NCI-H1436 treated with DMSO at 0.1 percent for 48 hours (cell line): Measurements from ENCODE around the gene STK32B.

Source experiments
- DNase-seq: peaks from one replicate; lab custom pipeline; 2025; lab: John Stamatoyannopoulos, UW

Gene STK32B

DNA sequence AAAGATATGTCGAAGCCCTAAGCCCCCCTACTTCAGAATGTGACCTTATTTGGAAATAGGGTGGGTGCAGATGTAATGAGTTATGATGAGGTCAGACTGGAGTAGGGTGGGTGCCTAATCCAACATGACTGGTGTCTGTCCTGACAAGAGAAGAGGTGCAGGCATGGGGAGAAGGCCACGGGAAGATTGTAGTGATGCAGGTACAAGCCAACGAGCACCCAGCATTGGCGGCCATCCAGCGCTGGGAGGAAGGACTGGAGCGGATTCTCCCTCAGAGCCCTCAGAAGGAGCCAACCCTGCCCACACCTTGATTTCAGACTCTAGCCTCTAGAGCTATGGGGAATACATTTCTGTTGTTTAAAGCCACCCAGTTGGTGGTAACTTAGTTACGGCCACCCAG is 419.9 kb downstream of the STK32B start:
- no peak for DNase-seq

DNA sequence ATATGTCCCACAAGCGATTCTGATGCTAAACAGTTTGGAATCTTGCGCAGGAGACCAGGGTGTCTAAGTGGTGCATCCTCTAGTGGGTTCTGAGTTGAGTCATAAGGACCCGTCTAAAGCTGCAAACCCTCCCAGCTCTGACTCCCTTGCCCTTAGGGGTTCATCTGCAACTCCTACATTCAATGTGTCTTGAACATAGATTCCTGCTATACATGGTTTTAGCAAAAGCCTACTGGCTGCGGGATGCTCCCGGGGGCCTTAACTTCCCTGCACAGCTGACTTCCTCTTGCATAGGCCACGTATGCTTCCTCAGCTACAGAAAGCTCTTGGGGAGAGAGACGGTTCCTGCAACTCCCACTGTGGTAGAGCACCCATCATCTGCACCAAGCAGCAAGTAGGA is 420.4 kb downstream of the STK32B start:
- no peak for DNase-seq

DNA sequence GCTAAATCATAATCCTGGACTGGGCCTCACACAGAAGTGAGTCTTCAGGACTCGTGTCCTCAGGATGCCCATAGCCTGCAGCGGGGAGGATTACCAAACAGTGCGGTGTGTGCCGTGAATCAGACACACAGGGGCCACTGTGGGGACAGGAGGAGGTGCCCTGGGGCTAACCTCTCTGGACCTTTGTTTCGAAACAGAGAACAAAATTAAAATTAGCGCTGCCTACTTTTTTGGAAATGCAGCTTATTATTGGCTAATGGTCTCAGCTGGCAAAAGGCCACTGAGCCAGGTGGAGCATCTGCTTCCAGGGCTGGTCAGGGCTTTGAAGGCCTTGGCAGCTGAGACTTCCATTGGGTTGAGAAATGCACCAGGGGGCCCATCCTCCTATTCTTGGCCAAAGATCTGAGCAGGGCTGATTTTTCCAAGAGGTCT is 420.9 kb downstream of the STK32B start:
- DNase-seq = no peak

DNA sequence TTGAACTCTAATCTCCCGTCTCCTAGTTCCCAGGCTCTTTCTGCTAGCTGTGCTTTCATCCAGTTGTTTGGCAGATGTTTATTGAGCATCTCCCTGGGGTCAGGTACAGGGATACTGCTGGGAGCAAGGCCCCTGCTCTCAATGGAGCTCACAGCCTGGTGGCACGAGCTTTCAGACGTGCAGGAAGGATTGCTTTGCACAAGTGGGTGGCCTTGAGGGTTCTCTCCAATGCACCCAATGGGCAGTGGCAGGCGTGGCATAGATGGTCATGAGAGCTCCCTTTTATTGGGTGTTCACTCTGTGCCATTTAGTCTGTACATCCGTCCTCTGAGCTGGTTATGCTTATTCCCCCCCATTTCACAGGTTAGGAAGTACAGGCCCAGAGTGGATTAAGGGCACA is 421.8 kb downstream of the STK32B start:
- DNase-seq = no peak

DNA sequence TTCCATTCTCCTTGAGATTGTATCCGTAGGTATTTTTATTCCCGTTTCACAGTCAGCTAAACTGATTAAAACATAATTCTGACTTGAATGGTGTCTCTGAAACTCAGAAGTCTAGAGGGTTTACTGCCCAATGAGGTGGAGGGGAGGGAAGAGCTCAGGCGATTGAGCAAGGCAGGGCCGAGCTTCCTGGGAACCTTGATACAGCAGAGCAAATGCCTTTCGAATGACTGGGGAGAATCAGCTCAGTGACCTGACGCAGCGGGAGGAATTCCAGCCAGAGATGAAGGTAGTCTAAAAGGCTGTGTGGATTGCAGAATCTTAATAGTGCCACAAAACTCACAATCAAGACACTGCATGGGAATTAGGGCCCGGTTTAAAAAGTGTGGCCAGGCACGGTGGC is 423.5 kb downstream of the STK32B start:
- no peak for DNase-seq

DNA sequence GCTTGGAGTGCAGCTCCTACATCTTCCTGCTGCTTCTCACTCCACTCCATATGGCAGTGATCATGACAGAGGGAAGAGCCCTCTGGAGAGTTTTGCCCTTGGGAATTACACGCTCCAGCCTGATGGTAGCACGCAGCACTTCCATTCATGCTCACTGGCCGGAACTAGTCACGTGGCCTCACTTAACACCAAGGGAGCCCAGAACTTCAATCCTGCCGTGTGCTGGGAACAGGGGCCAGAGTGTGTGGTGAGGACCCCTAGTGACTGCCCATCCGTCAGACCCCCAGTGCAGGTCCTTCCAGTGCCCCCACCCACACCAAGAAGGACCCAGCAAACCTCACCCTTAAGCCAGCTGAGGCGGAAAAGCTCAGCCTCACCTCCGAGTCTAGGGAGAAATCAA is 426.3 kb downstream of the STK32B start:
- no peak for DNase-seq

DNA sequence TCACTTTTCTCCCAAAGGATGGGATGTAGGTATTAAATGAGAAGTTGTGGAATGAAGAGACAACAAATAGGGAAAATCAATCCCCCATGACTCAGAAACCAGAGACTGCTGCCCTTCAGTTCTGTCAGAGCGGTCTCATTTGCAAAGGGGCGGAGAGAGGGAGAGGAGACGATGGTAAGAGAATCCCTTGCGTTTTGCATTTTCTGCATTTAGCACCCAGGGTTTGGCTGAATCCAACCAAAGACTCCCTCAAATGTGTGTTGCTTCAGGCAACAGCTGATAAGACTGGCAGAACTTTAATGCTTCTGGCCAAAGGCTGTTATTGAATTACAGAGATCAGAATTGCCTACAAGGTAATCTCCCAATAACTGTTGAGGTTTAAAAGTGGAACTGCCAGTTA is 426.9 kb downstream of the STK32B start:
- no peak for DNase-seq

DNA sequence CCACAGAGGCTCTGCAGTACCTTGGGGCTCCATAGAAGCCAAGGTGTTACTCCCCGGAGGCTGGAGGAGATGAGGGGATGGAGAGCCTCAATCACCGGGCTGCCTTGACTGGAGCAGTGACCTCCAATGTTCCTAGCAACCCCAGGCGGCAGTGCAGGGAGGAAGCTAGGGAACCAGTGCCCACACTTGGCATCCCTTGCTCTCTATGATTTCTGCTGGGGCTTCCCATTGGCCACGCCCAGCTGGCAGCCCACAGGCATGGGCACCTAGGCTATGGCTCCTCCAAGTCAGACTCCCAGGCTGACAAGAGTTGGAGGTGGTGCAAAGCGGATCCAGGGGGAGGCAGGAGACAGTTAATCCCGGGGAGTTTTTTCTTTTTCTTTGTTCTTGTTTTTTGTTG is 427.4 kb downstream of the STK32B start:
- no peak for DNase-seq

DNA sequence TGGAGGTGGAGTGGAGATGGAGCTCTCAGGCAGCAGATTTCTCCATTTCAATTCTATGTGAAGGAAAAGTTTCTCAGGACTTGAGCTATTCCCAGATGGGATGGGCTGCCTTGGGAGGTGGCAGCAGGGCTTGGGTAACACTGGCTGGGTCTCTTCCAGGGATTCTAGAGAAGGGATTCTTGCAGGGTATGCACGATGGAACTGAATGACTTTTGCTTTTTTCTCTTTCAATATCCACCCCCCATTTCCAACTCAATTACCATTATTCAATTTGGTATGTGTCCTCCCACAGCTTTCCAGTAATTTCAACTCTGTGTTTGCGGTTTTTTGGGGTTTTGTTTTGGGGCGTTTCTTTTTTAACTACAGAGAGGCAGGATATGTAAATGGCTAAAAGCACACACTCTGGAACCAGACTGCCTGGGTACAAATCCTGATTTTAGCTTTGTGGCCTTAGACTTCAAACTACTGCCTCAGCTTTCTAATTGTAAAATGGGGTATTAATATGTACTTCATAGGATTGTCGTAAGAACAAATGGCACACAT is 428.3 kb downstream of the STK32B start:
- no peak for DNase-seq

DNA sequence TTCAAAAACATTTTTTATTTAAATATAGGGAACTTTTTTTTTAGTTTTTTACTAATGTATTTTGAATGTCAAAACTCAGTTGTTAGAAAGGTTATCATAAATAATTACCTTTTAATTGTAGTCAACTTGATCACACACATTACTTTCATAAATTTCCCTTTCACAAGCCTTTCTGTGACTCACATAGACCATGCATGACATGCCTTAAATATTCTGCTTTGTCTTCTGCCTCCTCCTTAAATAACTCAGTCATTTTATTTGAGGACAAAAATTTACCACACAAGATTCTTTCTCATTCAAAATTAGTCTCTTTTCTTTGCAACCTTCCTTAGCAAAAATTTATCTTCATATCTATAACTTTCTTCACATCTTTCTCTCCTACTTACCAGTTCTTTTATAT is 437.1 kb downstream of the STK32B start:
- DNase-seq = no peak

DNA sequence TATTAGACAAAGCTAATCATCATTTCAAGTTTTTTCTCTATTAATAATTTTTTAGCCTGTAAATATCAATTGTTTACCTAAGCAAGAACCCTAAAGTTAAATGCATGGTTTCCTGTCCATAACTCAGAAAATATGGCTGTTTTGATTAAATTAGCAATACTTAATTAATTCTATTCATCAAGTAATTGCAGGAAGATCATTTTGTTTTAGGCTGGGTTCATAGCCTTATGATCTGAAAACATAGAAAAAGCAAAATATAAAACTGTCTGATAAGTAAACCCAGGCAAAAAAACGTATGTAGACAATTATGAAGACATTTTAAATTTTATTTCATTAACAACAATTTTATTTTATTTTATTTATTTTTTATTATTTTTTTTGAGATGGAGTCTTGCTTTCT is 438.0 kb downstream of the STK32B start:
- DNase-seq = no peak

DNA sequence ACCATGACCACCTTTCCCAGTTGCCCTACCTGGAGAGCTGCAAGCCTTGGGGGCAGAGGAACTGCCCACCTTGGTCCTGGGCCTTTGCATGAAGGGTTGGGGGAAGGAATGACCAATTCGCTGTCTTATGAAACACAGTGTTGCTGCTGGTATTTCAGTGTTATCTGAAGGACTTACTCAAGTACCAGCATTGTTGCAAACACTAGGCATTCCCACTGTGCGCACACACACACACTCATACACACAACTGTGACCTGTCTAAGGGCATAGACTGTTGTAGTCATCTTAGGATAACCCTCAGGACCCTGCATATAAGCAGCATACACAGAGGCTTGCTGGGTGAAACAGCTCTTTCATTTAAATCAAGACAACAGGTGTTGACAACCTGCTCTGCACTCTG is 446.2 kb downstream of the STK32B start:
- DNase-seq = no peak

DNA sequence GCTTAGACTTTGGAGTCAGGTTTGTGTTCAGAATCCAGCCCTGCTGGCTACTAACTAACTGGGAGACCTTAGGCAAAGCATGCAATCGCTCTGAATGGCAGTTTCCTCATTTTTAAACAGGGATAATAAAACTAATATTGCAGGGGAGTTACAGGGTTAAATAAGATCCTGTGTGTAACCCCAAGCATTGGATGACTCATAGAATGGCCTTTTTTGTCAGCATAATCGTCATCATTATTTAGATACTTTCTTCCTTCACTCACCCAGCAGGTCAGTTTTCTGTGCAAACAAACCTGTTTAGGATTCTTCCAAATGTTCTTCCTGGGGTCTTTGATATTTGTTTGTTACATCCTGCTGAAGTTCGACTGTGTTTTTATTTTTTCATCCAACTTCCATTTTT is 448.9 kb downstream of the STK32B start:
- DNase-seq = no peak

DNA sequence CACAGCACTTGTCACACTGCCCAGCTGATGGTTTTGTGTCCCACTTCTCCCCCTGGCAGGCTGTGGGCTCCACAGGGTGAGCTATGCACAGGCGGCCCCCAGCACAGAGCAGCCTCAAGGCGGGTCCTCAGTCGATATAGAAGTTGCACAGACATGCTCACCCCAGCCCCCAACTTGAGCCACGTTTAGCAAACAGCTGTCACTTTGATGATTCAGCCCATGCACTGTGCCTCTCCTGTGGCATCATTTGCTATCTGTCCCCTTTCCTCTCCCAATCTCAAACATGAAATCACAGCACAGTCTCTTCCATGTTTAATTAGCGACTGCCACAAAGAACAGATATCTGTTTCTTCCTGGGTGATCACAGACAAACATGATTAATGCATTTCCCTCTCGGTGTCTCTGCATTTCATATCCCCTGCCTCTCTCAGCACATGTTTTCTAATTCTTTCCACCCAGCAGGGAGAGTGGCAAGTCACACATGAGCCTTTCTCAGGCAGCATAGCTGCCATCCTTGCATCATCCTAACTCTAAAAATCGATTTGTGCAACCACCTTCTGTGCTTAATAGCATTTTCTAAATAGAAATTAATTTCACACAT is 452.2 kb downstream of the STK32B start:
- no peak for DNase-seq

DNA sequence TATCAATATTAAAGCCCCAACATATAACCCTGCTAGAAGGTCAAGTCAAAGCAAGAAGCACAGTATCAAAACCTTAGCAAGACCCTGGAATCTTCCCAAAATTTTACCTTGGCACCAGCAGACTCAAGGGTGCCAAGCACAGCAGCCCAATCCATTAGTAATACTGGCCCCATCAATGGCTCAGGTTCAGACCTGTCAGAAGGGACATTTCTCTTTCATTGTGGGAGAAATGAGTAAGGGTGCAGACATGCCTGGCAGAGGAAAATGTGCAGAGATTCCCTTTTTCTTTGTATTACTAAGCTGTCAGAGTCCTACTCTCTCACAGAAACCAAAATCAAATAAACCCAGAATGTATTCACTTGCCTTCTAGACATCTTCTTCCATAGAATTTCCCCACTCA is 453.2 kb downstream of the STK32B start:
- no peak for DNase-seq

DNA sequence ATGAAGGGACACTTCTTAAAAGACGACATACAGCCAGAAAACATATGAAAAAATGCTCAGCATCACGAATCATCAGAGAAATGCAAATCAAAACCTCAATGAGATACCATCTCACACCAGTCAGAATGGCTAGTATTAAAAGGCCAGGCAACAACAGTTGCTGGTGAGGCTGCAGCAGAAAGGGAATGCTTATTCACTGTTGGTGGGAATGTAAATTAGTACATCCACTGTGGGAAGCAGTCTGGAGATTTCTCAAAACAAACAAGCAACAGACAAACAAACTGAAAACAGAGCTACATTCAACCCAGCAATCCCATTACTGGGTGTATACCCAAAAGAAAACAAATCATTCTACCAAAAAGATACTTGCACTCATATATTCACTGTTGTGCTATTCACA is 459.2 kb downstream of the STK32B start:
- no peak for DNase-seq

DNA sequence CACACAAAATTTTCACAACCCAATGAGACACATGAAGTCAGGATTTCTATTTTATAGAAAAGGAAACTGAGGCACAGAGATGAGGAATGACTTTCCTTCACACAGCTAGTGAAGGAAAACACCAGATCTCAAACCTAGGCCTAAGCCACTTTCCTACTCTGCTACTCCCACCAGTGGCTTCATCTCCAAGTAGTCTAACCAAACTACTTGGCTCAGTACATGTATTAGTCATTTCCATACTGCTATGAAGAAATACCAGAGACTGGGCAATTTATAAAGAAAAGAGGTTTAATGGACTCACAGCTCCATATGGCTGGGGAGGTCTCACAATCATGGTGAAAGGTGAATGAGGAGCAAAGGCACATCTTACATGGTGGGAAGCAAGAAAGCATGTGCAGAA is 460.5 kb downstream of the STK32B start:
- DNase-seq = no peak

DNA sequence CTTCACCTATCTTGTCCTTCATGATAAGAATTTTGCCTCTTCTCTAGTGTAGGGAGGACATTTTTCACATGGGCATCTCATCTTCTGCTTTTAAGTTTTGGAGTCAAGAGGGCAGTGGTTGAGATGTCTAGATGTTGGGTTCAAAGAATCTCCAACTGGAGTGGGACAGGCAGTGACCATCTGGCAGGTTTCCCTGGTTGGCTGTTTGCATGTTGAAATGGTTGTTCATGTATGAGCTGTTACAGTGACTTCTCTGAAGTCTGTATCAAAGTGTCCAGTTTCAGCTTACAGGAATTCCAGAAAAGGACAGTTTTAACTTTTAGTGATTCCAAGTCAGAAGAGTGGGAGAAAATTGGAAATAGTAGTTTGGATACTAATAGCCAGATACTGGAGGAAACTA is 464.4 kb downstream of the STK32B start:
- DNase-seq = no peak

DNA sequence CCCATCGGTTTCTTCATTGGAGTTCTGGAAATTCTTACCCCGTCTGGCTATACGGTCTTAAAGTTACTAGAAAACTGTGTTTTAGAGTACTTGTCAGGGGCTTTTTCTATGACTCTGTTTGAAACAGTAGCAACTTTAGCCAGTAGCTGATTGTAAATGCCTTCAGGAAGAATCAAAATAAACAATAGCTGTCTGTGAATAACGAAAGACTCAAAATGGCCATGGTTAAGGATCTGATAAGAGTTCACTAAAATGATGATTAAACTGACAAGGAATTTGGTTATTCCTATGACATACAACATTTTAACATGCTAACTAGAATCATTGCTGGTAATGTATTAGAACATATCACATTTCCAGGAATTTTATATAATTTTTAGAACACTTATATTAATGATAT is 466.1 kb downstream of the STK32B start:
- DNase-seq = no peak

DNA sequence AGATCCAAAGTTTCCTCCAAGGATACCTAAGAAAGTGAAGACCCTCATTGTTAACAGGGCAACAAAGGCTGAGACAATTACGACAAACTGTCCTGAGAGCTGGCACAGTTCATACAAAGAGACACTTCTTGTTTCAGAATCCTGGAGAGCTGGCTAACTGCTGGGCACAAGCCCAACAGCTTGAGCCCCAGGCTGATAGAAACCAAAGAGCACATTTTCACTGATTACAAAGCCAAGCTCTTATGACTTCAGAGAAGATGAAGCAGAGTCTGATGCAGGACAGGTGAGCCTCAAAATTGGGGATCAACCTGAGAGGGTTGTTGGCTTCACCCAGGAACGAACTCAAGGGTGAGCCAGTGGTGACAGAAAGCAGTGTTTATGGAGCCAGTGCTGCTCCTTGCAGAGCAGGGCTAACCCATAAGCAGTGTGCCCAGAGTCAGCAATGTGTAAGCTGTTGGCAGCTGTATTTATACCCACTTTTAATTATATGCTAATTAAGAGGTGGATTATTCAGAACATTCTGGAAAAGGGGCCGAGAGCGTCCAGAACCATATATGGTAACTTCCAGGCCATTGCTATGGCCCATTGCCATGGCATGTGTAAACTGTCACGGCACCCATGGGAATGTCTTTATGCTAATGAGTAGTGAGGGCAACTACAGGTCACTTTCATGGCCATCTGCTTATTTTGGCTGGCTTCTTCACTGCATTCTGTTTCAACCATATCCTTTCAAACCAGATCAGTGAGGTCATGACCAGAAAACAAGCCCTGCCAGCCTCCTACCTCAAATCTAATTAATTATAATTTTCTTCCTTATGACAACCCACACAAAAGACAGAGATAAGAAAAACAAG is 473.4 kb downstream of the STK32B start:
- no peak for DNase-seq

DNA sequence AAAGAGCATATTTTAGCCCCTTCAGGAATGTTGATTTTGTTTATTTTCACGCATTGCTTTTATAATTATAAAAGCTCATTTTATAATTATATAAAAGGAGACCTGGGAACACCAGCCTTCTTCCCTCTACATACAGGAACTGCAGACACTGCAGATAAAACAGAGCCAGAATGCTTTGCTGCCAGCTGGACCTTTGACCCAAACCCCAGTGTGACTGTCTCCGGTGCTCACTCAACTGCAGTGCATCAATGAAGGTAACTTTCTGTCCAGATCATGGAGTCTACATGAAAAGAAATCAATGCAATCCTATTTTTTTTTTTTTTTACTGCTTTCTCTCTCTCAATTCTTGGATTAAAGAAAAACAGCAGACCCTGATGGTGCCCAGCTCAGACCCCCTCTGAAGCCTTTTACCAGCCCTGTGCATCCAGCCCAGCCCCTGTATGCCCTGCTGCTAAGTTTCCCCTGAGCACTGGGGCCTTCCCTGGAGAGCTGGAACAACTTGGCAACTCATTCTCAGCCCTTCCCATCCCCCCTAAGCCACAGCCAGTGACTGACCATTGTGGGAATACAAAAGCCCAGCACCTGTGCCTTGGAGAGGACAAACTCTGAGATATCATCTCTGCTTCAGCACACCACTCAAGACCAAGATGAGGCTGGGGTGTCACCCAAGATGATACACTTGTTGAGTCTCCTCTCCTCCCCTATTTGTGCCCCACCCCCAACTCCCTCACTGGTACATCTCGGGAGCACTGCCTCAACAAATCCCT is 475.0 kb downstream of the STK32B start:
- no peak for DNase-seq

DNA sequence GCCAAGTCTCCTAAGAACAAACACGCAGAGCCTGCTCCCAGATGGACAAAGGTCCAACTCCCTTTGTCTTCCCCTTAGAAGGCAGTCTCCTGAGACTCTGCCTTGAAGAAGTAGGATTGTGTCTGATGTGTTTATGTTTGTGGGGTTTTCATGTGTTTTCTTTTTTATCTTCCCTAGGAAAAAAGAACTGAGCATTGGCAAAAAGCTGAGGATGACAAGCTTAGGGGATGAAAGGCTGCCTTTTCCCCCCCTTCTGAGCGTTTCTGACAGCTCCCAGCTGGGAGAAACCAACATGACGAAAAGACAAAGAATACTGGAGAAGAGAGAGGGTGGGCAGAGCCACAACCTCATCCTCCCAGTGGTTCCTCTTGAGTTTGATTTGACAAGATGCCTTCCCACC is 475.9 kb downstream of the STK32B start:
- no peak for DNase-seq

DNA sequence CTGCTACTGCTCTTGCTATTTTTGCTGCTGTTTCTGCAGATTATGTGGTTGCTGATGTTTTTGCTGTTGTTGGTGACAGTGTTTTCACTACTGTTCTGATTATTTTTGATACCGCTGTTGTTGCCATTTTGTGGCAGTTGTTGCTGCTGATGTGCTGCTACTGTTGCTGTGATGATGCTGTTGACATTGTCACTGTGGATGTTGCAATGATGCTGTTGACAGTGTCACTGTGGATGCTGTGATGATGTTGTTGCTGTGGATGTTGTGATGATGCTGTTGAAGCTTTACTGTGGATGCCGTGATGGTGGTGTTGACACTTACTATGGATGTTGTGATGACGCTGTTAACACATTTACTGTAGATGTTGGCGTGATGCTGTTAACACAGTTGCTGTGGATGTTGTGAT is 476.8 kb downstream of the STK32B start:
- DNase-seq = no peak
